ENCODE measurements around the gene ZNF548.
A peak's percentile ranks its signal among the peaks of the same experiment; 100 is the strongest.
"Not testable (repeated sequence)": the region's sequence is repeated elsewhere in the genome, so short reads cannot be mapped to it uniquely, and the experiment has no call there.

ZNF548 gene

DNA sequence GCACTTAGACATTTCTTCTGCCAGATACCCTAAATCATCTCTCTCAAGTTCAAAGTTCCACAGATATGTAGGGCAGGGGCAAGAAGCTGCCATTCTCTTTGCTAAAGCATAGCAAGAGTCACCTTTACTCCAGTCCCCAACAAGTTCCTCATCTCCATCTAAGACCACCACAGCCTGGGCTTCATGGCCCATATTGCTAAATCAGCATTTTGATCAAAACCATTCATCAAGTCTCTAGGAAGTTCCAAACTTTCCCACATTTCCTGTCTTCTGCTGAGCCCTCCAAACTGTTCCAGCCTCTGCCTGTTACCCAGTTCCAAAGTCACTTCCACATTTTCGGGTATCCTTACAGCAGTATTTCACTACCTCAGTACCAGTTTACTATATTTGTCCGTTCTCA is 15.0 kb upstream of the ZNF548 start:
- not testable (repeated sequence) for DNase-seq; H3K27ac Mint-ChIP-seq; H3K4me3 Mint-ChIP-seq; H3K27me3 Mint-ChIP-seq; ATAC-seq (replicated peaks)
- Mint-ChIP-seq H3K9me3 (peaks cover 35% of the 10 kb centered on the region in 2 donors), H3K4me1 (peaks cover 2 to 10% of the 10 kb centered on the region in 2 donors), H3K36me3 (peaks cover 87 to 96% of the 10 kb centered on the region in 2 donors)

DNA sequence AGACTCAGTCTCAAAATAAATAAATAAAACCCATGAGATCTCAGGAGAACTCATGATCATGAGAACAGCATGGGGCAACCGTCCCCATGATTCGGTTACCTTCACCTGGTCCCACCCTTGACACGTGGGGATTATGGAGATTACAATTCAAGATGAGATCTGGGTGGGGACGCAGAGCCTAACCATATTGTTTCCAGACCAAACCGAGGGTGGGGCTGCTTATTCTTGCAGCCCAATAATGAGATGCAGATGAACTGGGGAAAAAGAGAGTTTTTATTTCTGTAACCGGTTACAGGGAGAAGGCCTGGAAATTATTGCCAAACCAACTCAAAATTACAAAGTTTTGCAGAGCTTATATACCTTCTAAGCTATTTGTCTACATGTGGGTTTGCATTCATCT is 13.5 kb upstream of the ZNF548 start:
- Mint-ChIP-seq H3K4me1 (no peaks in the 10 kb centered on the region), H3K9me3 (peaks cover 36 to 37% of the 10 kb centered on the region in 2 donors), H3K27me3 (no peaks in the 10 kb centered on the region), H3K27ac (no peak overlapping the region), H3K36me3 (peaks cover 79 to 88% of the 10 kb centered on the region in 2 donors), H3K4me3 (no peak overlapping the region)
- DNase-seq (no peak), ATAC-seq (replicated peaks) (no peak)

DNA sequence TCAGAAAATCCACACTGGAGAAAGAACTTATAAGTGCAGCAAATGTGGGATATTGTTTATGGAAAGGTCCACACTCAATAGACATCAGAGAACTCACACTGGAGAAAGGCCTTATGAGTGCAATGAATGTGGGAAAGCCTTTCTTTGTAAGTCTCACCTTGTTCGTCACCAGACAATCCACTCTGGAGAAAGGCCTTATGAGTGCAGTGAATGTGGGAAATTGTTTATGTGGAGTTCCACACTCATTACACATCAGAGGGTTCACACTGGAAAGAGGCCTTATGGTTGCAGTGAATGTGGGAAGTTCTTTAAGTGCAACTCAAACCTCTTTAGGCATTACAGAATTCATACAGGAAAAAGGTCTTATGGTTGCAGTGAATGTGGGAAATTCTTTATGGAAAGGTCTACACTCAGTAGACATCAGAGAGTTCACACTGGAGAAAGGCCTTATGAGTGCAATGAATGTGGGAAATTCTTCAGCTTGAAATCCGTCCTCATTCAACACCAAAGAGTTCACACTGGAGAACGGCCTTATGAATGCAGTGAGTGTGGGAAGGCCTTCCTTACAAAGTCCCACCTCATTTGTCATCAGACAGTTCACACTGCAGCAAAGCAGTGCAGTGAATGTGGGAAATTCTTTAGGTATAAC is 12.0 kb upstream of the ZNF548 start:
- Mint-ChIP-seq H3K4me1 (no peaks in the 10 kb centered on the region), H3K27me3 (no peaks in the 10 kb centered on the region), H3K27ac (no peak overlapping the region), H3K4me3 (no peak overlapping the region), H3K9me3 (peaks cover 34 to 37% of the 10 kb centered on the region in 2 donors), H3K36me3 (peaks cover 68 to 73% of the 10 kb centered on the region in 2 donors)
- ATAC-seq (replicated peaks) = no peak
- DNase-seq = no peak

DNA sequence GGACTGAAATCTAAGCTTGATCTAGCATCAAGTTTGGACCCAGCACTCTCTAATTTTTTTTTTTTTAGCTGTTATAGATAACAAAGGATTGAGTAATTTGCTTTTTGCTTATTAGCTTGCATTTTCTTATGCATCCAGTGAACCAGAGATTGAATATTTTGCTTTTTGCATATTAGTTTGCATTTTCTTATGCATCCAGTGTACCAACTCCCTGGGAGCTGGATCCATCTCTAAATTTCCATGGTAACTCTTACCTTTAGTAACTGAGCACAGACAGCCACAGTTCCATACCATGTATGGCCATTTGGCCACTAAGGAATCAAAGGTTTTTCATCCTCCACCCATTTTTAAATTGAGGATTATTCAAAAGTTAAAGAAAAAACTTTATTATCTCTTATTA is 8.7 kb upstream of the ZNF548 start:
- Mint-ChIP-seq H3K36me3 (peaks cover 36 to 40% of the 10 kb centered on the region in 2 donors), H3K4me1 (no peaks in the 10 kb centered on the region), H3K4me3 (no peak overlapping the region), H3K27ac (no peak overlapping the region), H3K9me3 (peaks cover 26% of the 10 kb centered on the region in 2 donors), H3K27me3 (no peaks in the 10 kb centered on the region)
- DNase-seq = no peak
- no peak for ATAC-seq (replicated peaks)

DNA sequence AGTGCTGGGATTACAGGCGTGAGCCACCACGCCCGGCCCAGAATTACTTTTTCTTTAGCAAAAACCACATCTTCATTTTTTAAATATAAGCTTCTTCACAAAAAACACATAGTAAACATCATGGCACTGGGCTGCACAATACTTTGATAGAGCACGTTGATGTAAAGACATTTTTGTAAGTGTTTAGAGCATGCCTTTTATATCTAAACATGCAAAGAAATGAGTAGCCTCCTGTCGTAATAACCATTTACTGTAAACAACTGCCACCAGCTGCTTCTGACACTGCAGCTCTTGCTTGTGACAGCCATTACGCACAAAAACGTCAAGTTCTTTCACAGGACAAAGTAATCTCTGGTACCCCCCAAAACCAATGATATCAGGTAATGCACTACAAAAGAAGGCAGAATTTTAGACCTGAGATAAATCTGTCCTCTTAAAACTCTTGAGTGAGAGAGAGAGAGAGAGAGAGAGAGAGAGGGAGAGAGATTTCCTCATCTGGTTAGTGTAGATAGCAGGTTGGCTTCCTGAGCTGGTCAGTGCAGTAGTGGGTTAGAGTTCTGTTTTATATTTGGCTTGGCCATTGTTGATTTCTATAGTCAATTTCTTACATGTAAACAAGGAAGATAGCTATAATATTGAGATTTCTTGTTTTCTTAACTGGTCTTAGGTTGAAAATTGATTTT is 6.7 kb upstream of the ZNF548 start:
- no peak for ATAC-seq (replicated peaks)
- Mint-ChIP-seq H3K27ac (no peak overlapping the region), H3K9me3 (peaks cover 14 to 15% of the 10 kb centered on the region in 2 donors), H3K4me1 (no peaks in the 10 kb centered on the region), H3K4me3 (no peak overlapping the region), H3K27me3 (no peaks in the 10 kb centered on the region), H3K36me3 (peaks cover 20 to 23% of the 10 kb centered on the region in 2 donors)
- no peak for DNase-seq

DNA sequence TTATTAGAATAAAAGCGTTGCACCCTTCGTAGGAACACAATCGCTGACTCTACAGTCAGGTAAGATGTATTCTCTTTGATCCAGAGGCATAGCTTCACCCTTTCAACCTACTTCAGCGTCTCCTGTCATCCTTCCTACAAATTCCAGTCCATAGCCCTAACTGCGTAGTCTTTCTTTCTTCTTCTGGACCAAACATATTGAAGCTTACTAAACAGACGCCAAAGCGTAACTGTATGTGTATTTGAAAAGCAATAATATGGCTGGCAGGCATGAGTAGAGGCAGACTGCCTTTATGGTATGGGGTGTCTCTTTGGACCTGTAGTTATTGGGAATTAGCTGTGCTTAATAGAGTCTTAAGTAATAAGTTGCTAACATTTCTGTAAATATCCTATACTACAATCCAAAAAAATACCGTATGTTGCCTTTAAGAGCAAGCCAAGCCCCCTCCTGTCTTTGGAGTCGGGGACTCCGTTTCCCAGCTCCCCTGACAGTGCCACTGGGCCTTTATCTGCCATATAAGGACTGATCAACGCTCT is 392 bp upstream of the ZNF548 start:
- Mint-ChIP-seq H3K27me3 (no peaks in the 10 kb centered on the region), H3K9me3 (no peaks in the 10 kb centered on the region), H3K27ac (peak overlapping the region; percentile 97), H3K36me3 (peaks cover 19 to 20% of the 10 kb centered on the region in 2 donors), H3K4me3 (peak overlapping the region; percentile 95 to 97), H3K4me1 (peaks cover 22 to 30% of the 10 kb centered on the region in 2 donors)
- ATAC-seq (replicated peaks) (no peak), DNase-seq (no peak)

DNA sequence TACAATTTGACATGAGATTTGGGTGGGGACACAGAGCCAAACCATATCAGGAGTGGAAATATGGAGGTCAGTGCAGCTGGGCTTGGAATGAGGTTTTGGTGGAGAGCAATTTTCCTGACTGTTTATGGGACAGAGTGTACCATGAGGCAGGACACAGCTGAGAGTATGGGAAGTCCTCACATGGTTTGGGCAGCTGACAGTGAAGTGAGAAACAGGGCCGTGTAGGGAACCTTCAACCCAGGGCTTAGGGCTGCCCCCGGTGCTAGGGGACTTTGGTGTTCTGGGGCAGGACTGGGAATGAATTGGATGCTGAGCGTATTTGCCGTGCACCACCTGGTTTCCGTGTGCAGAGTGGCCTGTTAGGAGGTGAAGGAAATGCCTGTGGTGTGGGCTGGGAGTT is 6.1 kb downstream of the ZNF548 start:
- DNase-seq (no peak), ATAC-seq (replicated peaks) (no peak)
- peaks cover 61 to 72% of the 10 kb centered on the region in 2 donors for H3K36me3 Mint-ChIP-seq
- H3K27me3 Mint-ChIP-seq = no peaks in the 10 kb centered on the region
- H3K4me1 Mint-ChIP-seq = peaks cover 15 to 36% of the 10 kb centered on the region in 2 donors
- peak overlapping the region; percentile 59 for H3K27ac Mint-ChIP-seq
- H3K4me3 Mint-ChIP-seq = no peak overlapping the region
- H3K9me3 Mint-ChIP-seq = peaks cover 3 to 5% of the 10 kb centered on the region in 2 donors

DNA sequence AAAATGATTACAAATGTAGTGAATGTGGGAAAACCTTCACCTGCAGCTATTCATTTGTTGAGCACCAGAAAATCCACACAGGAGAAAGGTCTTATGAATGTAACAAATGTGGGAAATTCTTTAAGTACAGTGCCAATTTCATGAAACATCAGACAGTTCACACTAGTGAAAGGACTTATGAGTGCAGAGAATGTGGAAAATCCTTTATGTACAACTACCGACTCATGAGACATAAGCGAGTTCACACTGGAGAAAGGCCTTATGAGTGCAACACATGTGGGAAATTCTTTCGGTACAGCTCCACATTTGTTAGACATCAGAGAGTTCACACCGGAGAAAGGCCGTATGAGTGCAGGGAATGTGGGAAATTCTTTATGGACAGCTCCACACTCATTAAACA is 9.2 kb downstream of the ZNF548 start:
- ATAC-seq (replicated peaks) = no peak
- H3K4me3 Mint-ChIP-seq = no peak overlapping the region
- peaks cover 58 to 76% of the 10 kb centered on the region in 2 donors for H3K36me3 Mint-ChIP-seq
- no peaks in the 10 kb centered on the region for H3K27me3 Mint-ChIP-seq
- H3K9me3 Mint-ChIP-seq = peaks cover 4 to 8% of the 10 kb centered on the region in 2 donors
- H3K4me1 Mint-ChIP-seq = peaks cover 7 to 25% of the 10 kb centered on the region in 2 donors
- DNase-seq = no peak
- no peak overlapping the region for H3K27ac Mint-ChIP-seq

DNA sequence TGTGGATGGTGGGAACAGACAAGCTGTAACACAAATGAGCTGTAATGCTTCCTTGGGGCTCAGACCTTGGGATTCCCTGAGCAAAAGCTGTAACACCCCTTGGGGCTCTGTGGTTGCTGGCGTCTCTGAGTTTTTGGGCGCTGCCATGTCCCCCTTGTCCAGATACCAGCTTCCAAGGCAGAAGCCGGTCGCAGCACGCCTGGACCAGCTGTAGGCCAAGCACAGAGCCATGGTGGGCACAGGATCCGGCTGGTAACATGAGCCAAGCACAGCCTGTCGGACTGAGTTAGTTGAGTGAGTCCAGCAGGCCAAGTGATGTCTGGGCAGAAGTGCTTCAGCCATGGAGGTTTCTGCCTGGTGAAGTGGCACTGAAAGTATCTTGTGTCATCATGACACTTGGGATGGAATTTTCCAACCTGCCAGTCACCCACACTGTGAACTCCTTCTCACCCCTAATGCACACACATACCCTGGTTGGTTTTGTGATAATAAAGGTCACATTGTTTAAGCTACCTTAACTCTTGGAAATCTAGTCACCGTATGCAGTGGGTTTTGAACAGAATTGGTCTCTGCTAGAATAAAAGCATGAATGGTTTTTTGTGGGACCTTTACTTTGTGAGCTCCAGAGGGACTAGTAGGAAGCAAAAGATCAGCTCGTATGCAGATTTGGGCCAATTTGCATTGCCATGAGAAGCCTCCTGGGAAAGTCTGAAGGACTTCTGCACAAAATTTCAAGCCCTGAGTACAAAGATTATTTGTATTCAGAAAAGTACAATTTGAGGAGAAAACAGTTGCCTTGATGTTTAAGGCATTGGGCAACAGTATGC is 14.3 kb downstream of the ZNF548 start:
- Mint-ChIP-seq H3K4me1 (peaks cover 7% of the 10 kb centered on the region in 2 donors), H3K36me3 (peaks cover 15 to 26% of the 10 kb centered on the region in 2 donors), H3K27ac (no peak overlapping the region), H3K9me3 (peaks cover 1 to 4% of the 10 kb centered on the region in 2 donors), H3K4me3 (no peak overlapping the region), H3K27me3 (no peaks in the 10 kb centered on the region)
- no peak for ATAC-seq (replicated peaks)
- no peak for DNase-seq

DNA sequence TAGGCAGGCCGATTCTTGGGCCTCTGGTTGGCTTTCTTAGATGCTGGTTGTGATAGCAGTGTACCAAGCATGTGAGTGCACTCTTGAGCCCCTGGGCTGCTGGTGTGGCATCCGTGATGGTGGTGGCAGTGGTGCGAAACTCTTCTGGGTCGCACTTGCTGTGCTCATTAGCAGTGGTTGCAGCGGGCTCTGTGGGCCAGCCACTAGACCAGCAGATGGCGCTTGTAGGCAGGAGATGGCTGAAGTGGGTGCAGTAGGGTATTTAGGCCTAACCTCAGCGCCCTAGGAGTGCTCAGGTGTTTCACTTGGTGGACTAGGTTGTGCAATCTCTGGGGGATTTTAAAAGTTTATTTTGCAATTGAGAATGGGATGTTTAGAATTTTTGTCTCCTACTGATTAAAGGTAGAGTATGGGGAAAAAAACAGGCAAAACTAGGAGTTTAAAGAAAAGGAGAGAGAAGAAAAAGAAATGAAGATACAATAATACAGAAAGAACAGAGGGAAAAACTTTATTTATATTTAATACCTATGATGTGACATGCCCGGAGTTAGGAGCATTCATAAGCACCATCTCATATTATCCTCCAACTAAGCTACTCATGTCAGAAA is 17.0 kb downstream of the ZNF548 start:
- H3K27ac Mint-ChIP-seq = peak overlapping the region; percentile 73
- DNase-seq (peak; percentile 71), ATAC-seq (replicated peaks) (peak; percentile 74 to 75)
- H3K4me1 Mint-ChIP-seq = peaks cover 15 to 17% of the 10 kb centered on the region in 2 donors
- H3K27me3 Mint-ChIP-seq = no peaks in the 10 kb centered on the region
- H3K4me3 Mint-ChIP-seq = no peak overlapping the region
- peaks cover 7 to 10% of the 10 kb centered on the region in 2 donors for H3K36me3 Mint-ChIP-seq
- peaks cover 1 to 4% of the 10 kb centered on the region in 2 donors for H3K9me3 Mint-ChIP-seq

DNA sequence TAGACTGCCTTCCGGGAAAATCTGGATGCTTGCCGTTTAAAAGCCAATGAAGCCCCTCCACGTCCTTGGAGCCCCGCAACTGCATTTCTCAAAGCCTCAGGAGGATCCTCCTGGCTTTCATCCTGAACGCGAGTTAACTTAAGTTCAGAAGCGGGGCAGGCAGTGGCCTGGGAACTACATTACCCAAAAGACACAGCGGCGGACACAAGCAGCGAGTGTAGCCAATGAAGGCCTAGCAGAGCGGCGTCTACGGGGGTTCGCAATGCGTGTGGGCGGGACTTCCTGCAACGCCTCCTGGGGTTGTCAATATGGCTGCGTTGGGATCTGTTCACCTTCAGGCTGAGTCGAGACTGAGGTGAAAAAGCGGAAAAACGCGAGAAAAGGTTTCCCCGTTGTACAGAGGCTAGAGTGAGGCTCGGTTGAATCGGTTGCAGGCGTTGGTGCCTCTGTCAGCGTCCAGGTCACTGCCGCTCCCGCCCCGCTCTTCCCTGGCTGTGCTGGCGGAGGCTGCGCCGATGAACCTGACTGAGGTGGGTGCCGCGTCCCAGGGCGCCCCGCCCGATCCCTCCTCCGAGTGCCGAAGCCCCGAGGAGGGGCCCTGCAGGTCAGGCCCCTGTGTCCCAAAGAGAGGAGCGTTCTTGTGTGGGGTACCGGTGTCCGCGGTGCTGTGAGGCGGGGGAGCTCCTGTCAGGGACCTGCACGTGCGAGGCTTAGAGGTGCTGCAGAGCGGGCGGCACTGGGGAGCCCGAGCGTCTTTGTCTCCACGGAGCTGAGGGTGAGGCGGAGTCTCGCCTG is 21.4 kb downstream of the ZNF548 start, which contains the start of gene ZNF17:
ZNF17 (plus strand) TSS at position 285 of the 795 bp plus-strand sequence. CDS start 2,455 bp downstream, outside the sequence.
- Mint-ChIP-seq H3K4me1 (peaks cover 30 to 36% of the 10 kb centered on the region in 2 donors), H3K4me3 (peak within 1 kb of the TSS; percentile 90 to 96), H3K27me3 (no peaks in the 10 kb centered on the region), H3K9me3 (peaks cover 0 to 4% of the 10 kb centered on the region in 2 donors), H3K36me3 (peaks cover 21 to 25% of the 10 kb centered on the region in 2 donors), H3K27ac (peak within 1 kb of the TSS; percentile 88)
- peak; percentile 86 for DNase-seq
- peak; percentile 99 for ATAC-seq (replicated peaks)

DNA sequence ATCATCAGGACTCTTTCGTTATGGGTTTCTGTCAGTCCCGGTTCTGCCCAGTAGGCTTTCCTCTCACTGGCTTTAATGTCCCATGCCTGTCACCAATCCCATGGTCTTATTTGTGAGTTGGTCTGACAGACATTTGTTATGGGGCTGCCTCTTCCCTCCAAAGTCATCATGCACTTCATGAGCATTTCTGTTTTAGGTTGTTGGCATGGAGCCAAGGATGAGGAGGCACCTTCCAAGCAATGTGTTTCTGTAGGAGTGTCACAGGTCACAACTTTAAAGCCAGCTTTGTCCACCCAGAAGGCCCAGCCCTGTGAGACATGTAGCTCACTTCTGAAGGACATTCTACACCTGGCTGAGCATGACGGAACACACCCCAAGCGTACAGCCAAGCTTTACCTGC is 29.8 kb downstream of the ZNF548 start:
- peaks cover 60 to 69% of the 10 kb centered on the region in 2 donors for H3K36me3 Mint-ChIP-seq
- no peaks in the 10 kb centered on the region for H3K27me3 Mint-ChIP-seq
- H3K9me3 Mint-ChIP-seq = peaks cover 3 to 22% of the 10 kb centered on the region in 2 donors
- DNase-seq (no peak), ATAC-seq (replicated peaks) (no peak)
- H3K4me3 Mint-ChIP-seq = no peak overlapping the region
- H3K27ac Mint-ChIP-seq = no peak overlapping the region
- H3K4me1 Mint-ChIP-seq = peaks cover 10 to 11% of the 10 kb centered on the region in 2 donors

DNA sequence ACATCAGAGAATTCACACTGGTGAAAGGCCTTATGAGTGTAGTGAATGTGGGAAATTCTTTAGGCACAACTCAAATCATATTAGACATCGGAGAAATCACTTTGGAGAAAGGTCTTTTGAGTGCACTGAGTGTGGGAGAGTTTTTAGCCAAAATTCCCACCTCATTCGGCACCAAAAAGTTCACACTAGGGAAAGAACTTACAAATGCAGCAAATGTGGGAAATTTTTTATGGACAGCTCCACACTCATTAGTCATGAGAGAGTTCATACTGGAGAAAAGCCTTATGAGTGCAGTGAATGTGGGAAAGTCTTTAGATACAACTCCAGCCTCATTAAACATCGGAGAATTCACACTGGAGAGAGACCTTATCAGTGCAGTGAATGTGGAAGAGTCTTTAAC is 31.4 kb downstream of the ZNF548 start:
- peaks cover 47 to 55% of the 10 kb centered on the region in 2 donors for H3K36me3 Mint-ChIP-seq
- H3K27me3 Mint-ChIP-seq = no peaks in the 10 kb centered on the region
- ATAC-seq (replicated peaks) = no peak
- DNase-seq = no peak
- H3K27ac Mint-ChIP-seq = no peak overlapping the region
- H3K4me1 Mint-ChIP-seq = peaks cover 2 to 6% of the 10 kb centered on the region in 2 donors
- peaks cover 3 to 17% of the 10 kb centered on the region in 2 donors for H3K9me3 Mint-ChIP-seq
- H3K4me3 Mint-ChIP-seq = no peak overlapping the region
